HTERT RPE-1 (cell line): ENCODE data around the gene SMARCAD1.

Experiments used
- in situ Hi-C: fragments of 300-500 bp; cut with MboI; formaldehyde crosslinking; loops from 4 replicates; pipeline ENCODE4 v1.14.3; 2020; ENCODE audit warnings: low sequenced_read_pairs

The SMARCAD1 gene

GRCh38 chr4:94228493-94229216 lies 21.0 kb downstream of the SMARCAD1 start:
- in situ Hi-C loops: no loop called here

GRCh38 chr4:94232519-94232918 lies 24.9 kb downstream of the SMARCAD1 start:
- in situ Hi-C loops: no loop called here

DNA sequence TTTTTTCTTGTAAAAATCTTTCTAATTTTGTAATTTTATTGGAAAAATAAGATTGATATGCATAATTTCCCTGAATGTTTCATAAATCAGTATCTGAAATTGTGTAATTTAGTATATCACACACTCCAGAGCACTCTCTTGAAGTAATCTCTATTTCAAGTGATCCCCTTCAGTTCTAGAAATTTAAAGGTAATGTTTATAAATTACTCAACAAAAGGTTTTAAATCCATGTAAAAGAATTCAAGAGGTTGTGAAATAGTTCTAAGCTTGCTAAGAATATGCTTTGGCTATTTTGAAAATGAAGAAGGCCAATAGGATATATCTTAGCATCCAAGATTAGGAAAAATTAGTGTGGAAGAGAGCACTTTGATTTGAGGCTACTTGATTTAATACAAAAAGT lies 28.2 kb downstream of the SMARCAD1 start:
- in situ Hi-C loops: no loop called here

GRCh38 chr4:94237271-94237670 lies 29.6 kb downstream of the SMARCAD1 start:
- in situ Hi-C loops: no loop called here

GRCh38 chr4:94238160-94238559 lies 30.5 kb downstream of the SMARCAD1 start:
- in situ Hi-C loops: no loop called here

DNA sequence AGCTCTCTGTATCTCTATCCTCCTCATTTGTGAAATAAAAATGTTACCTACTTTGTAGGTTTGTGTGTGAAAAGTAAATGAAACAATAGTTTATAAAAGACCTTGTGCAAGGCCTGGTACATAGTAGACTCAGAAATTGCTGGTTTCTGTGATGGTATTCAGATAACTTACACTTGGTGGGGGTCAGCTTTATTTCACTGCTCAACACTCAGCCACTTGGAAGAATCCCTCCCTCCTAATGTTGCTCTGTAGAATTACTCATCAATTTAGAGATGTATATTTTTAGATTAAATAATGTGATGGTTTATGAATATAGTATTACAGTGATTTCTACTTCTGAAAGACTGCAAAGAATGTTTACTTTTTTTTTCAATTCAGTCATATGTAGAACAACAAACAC lies 32.7 kb downstream of the SMARCAD1 start:
- in situ Hi-C loops: no loop called here

GRCh38 chr4:94244087-94244828 lies 36.6 kb downstream of the SMARCAD1 start:
- in situ Hi-C loops: no loop called here

DNA sequence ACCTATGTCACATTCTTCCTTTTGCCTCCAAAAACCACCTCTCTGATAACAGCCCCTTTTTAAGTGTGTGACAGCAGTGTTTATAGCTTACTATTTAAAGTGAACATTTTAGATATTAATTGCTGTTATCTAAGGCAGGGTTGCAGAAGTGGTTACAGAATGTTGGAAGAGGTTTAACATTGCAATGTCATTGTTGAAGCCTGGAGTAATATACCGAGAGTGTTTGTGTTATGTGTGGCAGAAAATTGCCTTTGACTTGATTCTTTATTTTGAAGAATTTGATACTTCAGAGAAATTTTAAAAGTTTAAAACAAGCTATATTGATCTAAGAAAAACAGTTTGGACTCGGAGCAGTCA lies 37.1 kb downstream of the SMARCAD1 start:
- in situ Hi-C loops: no loop called here

DNA sequence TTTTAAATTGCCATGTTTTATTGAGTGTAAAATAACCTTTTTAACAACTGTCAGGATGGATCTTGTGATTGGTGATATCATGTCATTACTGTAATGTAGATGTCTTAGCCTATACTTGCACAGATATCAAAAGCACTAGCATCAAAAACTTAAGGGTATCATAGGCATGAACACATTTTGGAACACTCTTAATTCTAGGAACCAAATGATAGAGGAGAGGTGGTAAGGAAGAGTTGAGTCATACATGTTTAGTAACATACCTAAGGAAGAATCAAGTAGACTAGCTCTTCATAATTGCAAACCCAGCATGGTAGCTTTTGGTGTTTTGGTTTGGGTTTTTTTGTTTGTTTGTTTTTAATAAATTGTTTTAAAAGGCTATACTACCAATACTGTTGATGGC lies 43.4 kb downstream of the SMARCAD1 start:
- in situ Hi-C loops: no loop called here

- in situ Hi-C loops: no loop called here
Measured at GRCh38 chr4:94253036-94253435, 45.4 kb downstream of the SMARCAD1 start.

DNA sequence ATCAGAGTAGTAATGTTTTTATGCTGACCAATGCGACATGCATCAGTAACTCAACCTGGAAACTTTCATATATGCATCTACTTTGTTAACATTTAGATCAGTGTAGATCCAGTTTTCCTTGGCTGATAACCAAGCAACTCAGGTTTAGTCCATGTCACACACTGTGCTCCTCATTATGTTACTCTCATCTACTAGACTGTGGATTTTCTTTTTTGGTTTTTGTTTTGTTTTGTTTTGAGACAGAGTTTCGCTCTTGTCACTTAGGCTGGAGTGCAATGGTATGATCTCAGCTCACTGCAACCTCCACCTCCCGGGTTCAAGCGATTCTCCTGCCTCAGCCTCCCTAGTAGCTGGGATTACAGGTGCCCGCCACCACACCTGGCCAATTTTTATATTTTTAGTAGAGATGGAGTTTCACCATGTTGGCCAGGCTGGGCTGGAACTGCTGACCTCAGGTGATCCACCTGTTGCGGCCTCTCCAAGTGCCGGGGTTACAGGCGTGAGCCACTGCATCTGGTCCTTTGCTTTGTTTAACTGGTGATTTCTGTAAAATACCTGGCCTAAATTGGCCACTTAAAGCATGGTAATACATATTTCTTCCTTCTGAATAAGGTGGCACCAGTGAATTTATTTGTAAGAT lies 48.6 kb downstream of the SMARCAD1 start:
- in situ Hi-C loops: no loop called here

GRCh38 chr4:94256828-94257227 lies 49.2 kb downstream of the SMARCAD1 start:
- in situ Hi-C loops: no loop called here

DNA sequence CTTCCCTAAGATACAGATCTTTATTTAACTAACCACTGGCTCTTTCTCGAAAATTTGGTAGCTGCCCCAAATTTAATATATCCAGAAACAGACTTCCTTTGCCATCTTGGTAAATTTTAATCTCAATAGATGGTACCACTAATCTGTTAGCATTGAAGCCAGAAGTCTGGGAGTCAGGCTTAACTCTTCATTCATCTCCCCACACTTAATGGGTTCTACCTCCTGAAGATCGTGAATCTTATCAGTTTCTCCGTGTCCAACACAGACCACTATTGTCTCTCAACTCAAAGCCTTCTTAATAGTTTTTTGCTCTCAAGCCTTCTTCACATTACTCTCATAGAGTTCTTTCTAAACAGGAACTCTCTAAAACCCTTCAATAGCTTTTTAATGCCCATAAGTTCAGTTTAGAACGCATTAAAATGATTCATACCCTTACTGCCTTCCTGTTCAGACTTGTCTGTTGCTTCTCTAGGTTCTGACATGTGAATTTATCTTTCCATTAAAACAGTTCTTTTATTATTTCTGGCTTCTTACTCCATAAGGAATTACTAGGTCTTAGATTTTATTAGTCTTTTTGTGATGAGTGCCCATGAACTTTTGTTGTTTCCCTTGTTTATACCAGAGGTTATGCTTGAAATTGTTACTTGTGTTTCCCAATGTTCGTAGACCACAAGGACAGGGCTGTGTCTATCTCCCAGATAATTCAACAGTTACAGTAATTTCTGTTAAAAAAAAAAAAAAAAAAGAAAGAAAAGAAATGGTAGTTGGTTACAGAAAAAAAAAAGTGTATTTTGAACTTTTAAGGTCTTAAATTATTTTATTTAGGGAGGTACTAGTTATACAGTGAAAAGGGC lies 54.7 kb downstream of the SMARCAD1 start:
- in situ Hi-C loops: no loop called here

DNA sequence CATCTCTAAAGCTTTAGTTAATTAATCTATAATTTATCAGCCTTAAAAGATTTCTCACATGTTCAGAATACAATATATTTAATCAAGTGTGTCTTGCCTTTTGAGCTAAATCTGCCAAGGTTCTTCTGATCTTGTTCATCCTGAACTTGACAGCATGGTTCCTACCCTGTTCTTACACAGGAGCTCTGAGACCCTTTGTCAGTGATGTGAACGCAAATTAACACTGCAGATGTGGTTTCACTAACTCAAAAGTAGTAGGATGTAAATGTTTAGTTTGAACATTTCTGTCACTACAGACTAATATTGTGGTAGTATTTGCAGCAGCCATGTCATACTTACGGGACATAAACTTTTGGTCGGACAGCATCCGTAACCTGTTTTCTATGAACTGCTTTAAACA lies 59.4 kb downstream of the SMARCAD1 start:
- in situ Hi-C loops: no loop called here

DNA sequence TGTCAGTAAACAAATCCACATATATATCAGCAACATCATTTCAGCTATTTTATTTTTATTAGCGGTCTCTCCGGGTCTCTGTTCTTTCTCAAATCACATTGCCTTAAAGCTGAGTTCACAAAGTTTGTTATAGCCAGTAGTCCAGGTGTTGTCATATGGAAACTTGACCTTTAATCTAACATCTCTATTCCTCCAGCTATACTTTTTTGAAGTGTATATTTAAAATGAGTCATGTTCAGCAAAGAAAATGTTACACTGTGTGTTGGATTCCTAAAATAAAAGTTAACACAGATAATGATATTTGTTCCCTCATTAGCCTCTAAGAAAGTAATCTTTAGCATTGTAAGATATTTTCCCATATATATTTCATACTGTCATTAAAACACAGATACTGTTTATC lies 63.6 kb downstream of the SMARCAD1 start:
- in situ Hi-C loops: no loop called here

GRCh38 chr4:94274912-94275311 lies 67.2 kb downstream of the SMARCAD1 start:
- in situ Hi-C loops: no loop called here

DNA sequence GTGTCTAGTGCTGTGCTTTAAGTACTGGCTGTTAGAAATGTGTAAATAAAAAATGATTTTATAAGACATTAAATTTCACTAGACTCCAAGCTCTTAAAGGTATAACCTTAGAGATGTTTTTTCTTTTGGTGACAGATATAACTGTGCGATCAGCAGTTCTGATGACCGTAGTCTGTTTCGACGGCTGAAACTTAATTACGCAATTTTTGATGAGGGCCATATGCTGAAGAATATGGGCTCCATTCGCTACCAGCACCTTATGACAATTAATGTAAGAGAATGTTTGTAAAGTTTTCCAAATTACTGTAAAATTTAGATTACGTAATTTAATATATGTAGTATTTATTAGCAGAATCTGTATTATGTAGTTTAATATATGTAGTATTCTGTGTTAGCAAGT lies 68.5 kb downstream of the SMARCAD1 start:
- in situ Hi-C loops: no loop called here

DNA sequence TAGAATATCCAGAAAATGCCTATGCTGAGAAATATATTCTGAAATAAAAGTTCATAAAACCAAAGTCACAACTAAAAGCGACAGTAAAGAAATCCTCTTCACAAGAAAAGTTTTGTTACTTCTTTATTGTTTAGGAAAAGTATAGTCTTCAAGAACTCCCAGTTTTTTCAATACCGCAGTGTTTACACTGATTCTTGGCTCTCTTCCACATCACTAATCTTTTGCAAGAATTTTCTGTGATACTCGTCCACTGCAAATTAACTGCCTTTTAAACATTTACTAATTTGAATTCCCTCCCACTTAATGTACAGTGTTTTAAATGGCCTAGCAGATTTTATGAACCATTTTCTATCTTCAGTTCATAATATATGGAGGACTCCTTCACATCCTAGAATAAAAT lies 69.9 kb downstream of the SMARCAD1 start:
- in situ Hi-C loops: no loop called here

- in situ Hi-C loops: no loop called here
Measured at GRCh38 chr4:94278781-94279180, 71.1 kb downstream of the SMARCAD1 start.

DNA sequence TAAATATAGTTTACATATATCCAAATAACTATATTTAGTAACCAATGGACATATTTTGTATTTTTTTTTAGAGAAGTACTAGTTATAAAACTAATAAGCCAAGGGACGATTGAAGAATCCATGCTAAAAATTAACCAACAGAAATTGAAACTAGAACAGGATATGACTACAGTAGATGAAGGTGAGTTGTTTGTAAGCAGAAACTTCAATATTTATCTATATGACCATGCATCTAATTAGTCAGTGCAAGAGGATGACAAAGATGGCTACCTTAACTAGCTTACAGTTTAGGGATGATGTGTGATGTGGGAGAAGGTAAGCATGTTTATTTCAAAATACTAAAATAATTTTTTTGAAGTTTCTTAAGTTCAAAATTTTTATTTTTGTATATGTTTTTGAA lies 77.2 kb downstream of the SMARCAD1 start:
- in situ Hi-C loops: no loop called here

DNA sequence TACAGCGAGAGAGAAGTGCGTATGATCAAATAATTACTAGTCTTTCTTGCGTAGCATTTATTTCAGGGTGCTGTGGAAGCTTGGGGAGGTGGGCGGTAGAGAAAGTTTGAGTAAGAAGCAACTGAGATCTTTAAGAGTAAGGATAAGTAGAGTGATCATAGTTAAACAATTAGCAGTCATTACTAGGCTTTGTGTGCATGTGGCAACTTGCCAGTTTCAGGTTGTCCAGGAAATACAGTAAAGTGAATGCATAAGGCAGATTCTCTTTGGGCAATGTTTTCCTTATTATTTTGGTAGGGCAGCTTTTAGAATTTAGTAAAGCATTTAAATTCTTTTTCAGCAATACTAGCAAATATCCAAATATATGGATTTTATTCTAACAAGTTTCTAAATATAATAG lies 78.0 kb downstream of the SMARCAD1 start:
- in situ Hi-C loops: no loop called here
